Ovary (tissue), 3 donors: ENCODE results near the gene CRYGN.

Source experiments
- CTCF ChIP-seq, 3 donors: fragments of 450-650 bp in 2 of 3; fragments of 200-600 bp in 1 of 3; IDR thresholded peaks; one replicate each; pipeline versions ENCODE4 v1.5.1 to v1.8.0; 2016 to 2022; ENCODE audit warnings: antibody characterized with exemption in 3 of 3, mild to moderate bottlenecking in 1 of 3
- POLR2A ChIP-seq: fragments of 450-650 bp; IDR thresholded peaks from one replicate; pipeline ENCODE4 v1.6.1; 2017; ENCODE audit warnings: antibody characterized with exemption, mild to moderate bottlenecking, moderate library complexity
- donor health status: DM: no; HTN: no; CAD: no.

GRCh38 chr7:151456276-151456675 is 16.3 kb upstream of the CRYGN start:
- TF ChIP-seq CTCF (IDR thresholded peaks at IDR 0.05) (no peak), POLR2A (no peak)
